ENCODE measurements around the gene ROBO4. TPM values are rescaled to one million over a fixed set of nuclear protein-coding genes. Genes with fewer than 3 reads are reported as not detected.

Gene ROBO4
- 27.6 TPM for total RNA-seq
- long read RNA-seq, partial matches to known transcripts = 12 of 15 reads
- long read RNA-seq, other reads (novel, unspliced or antisense) = 3 of 15 reads

GRCh38 chr11:124897674-124898262 is at the start of gene ROBO4:
Gene ROBO4, minus strand, starts transcription at chr11:124897865. Its CDS starts 70 bp downstream, at chr11:124897795.
- ATAC-seq = peak; percentile 66
- peak; percentile 73 for DNase-seq
- intact Hi-C loops (cut with micrococcal nuclease) = no loop called here

DNA sequence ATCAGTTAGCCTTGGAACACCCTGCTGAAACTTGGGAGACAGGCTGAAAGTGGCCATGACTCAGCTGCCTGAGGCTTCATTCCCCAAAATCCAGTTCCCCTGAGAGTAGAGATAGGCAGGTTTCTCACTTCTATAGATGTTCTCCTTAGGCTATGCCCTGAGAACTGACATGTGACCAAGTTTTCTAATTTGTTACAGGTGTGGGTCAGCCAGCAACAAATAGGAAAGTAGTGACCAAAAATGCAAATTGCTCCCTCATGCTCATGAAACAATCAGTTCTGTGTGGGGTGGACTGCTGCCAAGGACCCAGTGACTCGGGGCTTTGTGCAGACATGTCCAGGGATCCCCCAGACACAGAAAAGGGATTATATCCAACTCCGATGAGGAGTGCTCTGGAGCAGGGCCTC is 49.1 kb upstream of the ROBO4 start:
- DNase-seq = no peak
- intact Hi-C loops (cut with micrococcal nuclease) = no loop called here
- ATAC-seq = no peak

- no peak for DNase-seq
- intact Hi-C loops (cut with micrococcal nuclease) = no loop called here
- ATAC-seq = no peak
Measured at GRCh38 chr11:124945826-124946225, 48.2 kb upstream of the ROBO4 start.

- intact Hi-C loops (cut with micrococcal nuclease) = no loop called here
- DNase-seq = no peak
- no peak for ATAC-seq
Measured at GRCh38 chr11:124944565-124944964, 46.9 kb upstream of the ROBO4 start.

DNA sequence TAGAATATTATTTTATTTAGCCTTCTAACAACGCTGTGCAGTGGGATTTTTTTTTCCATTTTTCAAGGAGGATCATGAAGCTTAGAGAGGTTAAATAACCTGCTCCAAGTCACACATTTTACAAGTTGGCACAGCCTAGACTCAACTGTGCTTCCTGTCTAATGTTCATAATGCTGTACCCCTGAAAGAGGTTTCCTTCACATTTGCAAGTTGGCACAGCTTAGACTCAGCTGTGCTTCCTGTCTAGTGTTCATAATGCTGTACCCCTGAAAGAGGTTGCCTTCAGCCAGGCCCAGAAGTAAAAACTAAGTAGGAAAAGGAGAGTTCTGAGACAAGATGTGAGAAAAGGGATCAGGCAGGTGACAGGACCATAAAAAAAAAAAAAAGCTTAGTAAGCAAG is 46.1 kb upstream of the ROBO4 start:
- DNase-seq = no peak
- ATAC-seq = no peak
- intact Hi-C loops (cut with micrococcal nuclease) = no loop called here

- ATAC-seq (no peak), DNase-seq (no peak)
- intact Hi-C loops (cut with micrococcal nuclease) = no loop called here
Measured at GRCh38 chr11:124943254-124943616, 45.6 kb upstream of the ROBO4 start.

DNA sequence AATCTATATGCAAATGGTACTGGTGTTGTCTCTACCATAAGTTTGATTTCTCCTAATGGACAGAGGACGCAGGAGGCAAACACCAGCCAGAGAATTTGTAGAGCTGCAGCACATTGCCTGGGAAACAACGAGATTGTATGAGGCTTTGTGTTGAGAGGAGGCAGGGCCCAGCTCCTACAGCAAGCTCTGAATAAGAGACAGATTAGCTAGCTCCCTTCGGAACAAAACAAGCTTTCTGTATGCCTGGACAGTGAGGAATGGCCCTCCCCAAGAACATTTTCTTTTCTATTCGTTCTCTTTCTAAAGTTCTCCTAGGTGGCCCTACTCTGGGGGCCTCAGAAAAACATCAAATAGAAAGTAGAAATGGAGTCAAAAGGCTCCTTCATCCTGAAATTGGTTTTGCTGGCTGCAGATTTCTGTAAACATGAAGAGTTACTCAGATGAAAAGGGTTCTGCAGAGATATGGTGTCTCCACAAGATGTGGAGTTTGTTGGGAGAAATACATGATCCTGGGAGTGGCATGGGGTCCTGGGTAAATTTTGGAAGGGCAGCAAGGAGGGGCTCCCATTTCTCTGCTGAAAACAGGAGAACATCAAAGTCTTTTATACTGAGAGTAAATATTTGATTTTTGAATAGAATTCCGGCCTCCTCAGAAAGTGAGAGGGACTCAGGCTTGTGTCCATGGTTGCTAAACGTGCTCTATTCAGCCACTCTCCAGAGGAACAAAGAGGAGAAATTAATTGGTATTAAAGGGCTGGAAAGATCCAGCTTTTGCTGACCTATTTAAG is 45.0 kb upstream of the ROBO4 start:
- DNase-seq = no peak
- ATAC-seq = no peak
- intact Hi-C loops (cut with micrococcal nuclease) = no loop called here

DNA sequence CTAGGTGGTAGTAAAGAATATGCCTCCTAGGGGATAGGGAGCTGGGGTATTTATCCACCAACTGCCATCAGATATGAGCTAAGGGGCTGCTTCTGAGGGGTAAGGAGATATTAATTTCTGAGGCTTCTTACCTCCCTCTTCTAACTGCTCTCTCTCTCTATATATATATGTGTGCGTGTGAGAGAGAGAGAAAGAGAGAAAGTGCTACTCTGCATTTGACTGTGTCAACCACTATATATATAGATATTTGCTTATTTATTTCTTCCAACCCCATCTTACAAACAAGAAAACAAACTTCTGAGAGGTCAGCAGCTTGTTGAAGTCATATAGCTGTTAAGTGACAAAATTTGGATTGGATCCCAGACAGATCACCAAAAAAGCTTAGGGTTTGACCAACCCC is 44.0 kb upstream of the ROBO4 start:
- no peak for ATAC-seq
- intact Hi-C loops (cut with micrococcal nuclease) = no loop called here
- DNase-seq = no peak

DNA sequence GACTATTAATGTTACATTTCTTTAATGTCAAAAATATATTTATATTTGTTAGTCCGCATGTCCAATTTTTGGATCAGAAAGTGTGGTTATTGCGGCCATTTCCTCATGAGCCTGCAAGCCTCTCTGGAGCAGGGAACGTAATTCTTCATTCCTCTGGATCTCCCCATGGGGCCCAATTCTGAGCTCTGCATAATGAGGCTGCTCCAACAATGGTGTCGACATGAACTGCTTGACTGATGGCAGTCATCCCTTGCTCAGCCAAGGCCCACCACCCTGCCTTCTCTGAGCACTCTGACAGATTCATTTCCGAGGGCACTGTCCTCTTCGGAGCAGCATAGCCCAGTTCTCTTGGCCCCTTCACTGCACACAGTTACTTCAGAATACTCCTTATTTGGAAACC is 41.3 kb upstream of the ROBO4 start:
- DNase-seq (no peak), ATAC-seq (no peak)
- intact Hi-C loops (cut with micrococcal nuclease) = no loop called here

GRCh38 chr11:124938206-124938765 is 40.6 kb upstream of the ROBO4 start:
- no peak for ATAC-seq
- intact Hi-C loops (cut with micrococcal nuclease) = no loop called here

GRCh38 chr11:124937336-124937935 is 39.8 kb upstream of the ROBO4 start:
- DNase-seq (no peak), ATAC-seq (no peak)
- intact Hi-C loops (cut with micrococcal nuclease) = no loop called here

More at GRCh38 chr11:124938206-124938765, 40.6 kb upstream of the ROBO4 start:
- no peak for DNase-seq

DNA sequence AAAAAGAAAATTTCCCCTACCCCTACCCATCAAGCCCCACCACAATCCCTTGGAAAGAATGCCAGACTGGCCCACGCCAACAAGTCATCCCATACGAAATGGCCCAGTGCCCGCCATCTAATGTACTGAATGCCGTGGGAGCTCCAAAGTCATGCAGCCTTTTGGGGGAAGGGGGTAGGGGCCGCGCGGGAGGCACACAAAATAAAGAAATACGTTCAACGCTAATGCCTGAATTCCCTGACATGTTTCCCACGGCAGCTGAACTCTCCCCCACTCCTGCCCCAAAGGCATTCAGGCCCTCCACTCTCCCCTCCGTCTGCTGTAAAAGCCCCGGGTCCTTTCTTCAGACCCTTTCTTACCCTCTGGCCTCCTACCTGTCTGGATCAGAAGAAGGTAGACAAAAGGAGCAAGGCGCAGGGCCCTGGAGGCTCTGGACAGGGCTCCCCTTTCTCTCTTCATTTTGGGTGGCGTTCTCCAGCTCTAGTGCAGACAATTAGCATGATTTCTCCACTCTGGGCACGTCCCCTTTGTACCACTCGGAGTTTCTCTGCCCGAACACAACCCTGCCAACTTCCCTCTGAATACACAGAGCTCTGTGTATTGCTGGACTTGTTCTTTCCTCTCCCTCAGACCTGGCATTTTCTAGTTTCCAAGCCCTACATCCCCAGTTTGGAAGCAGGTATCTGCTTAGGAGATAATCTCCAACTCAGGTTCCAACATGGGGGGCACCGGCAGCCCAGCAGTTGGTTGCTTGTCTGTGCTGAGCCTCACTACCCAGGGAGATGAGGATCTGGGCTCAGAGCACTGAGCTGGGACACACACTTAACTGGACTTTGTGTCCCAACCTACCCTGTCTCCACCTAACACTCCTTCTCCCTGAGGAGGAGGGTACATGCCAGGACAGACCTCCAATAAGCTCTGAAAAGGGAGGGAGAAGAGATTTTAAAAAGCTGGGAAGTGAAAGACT is 38.2 kb upstream of the ROBO4 start, which contains the start of gene HEPACAM:
Gene HEPACAM, minus strand, starts transcription at position 500 of the 967 bp plus-strand sequence. Its CDS starts 41 bp downstream, at position 459.
- DNase-seq (no peak), ATAC-seq (no peak)
- intact Hi-C loops (cut with micrococcal nuclease) = no loop called here

DNA sequence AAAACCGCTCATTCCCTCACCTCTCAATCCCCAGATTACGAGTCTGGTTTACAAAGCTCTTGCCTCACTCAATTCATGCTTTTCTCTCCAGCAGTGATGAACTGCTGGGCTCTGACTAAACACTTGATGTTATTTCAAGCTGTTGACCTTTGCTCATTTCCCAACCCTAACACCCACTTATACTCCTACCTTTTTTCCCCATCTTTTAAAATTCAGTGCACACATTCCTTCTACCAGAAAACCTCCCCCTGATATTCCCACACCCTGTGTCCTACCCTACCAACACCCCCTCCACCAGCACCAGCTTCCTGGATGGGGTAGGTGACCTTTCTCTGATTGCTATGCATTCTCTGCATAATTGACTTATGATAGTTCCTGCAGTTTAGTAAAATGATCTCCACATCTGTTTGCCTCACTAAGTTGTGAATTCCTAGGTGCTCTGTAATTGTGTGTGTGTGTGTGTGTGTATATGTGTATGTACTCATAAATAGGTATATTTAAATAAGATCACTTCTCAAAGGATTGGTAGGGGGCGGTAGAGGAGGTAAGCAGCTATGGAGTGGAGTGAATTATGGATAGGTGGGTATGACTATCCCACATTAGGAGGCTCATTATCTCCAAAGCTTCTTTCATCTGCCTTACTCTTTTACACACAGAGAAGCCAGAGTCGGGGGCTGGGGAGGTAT is 37.3 kb upstream of the ROBO4 start:
- DNase-seq (no peak), ATAC-seq (no peak)
- intact Hi-C loops (cut with micrococcal nuclease) = no loop called here

- intact Hi-C loops (cut with micrococcal nuclease) = no loop called here
- ATAC-seq = no peak
- no peak for DNase-seq
Measured at GRCh38 chr11:124930799-124931198, 33.1 kb upstream of the ROBO4 start.

GRCh38 chr11:124928942-124929665 is 31.4 kb upstream of the ROBO4 start:
- DNase-seq (no peak), ATAC-seq (no peak)
- intact Hi-C loops (cut with micrococcal nuclease) = no loop called here

DNA sequence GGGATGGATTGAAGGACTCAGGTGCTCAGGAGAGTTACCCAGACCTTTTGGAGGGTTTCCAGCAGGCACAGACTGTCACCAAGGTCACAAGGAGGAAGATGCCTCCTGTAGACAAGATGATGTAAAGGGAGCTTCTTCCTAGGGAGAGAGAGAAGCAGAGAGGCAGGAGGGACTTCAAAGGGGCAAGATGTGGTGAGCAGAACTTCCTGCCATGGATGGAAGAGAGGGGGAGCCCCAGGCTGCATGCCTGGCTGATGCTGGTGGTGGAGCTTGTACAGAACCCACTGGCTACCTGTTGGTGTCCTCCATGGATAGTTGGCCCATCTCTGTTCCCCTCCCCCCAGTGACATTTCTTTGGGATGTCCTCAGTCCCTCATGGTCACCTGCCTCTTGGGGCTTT is 25.6 kb upstream of the ROBO4 start:
- no peak for DNase-seq
- intact Hi-C loops (cut with micrococcal nuclease) = no loop called here
- no peak for ATAC-seq

- no peak for ATAC-seq
- intact Hi-C loops (cut with micrococcal nuclease) = no loop called here
- no peak for DNase-seq
Measured at GRCh38 chr11:124922831-124923230, 25.2 kb upstream of the ROBO4 start.

All from left ventricle myocardium superior (tissue), 1 donor.